GM21528 (cell line): Measurements from ENCODE around the gene ELFN1.
"Not testable (repeated sequence)": the region's sequence is repeated elsewhere in the genome, so short reads cannot be mapped to it uniquely, and the experiment has no call there.

Experiments
- ATAC-seq: cut with Tn5 transposase; IDR thresholded peaks from one replicate; pipeline ENCODE4 v1.9.1; 2021; ENCODE audit warnings: mild to moderate bottlenecking, moderate library complexity; ENCODE audit not compliant: unreplicated experiment, low FRiP score

ELFN1 gene

GRCh38 chr7:1706721-1707613, 36.9 kb downstream of the ELFN1 start:
- ATAC-seq: no peak

- no peak for ATAC-seq
Measured at GRCh38 chr7:1707756-1708595, 37.9 kb downstream of the ELFN1 start.

- no peak for ATAC-seq
Measured at GRCh38 chr7:1708596-1709251, 38.6 kb downstream of the ELFN1 start.

GRCh38 chr7:1709281-1709680, 39.2 kb downstream of the ELFN1 start:
- no peak for ATAC-seq

GRCh38 chr7:1709900-1710299, 39.8 kb downstream of the ELFN1 start:
- no peak for ATAC-seq

GRCh38 chr7:1710936-1711335, 40.9 kb downstream of the ELFN1 start:
- no peak for ATAC-seq

GRCh38 chr7:1712907-1713501, 42.9 kb downstream of the ELFN1 start:
- ATAC-seq: no peak

- no peak for ATAC-seq
Measured at GRCh38 chr7:1713502-1714484, 43.7 kb downstream of the ELFN1 start.

- ATAC-seq: no peak
Measured at GRCh38 chr7:1714583-1715330, 44.7 kb downstream of the ELFN1 start.

GRCh38 chr7:1715331-1715625, 45.2 kb downstream of the ELFN1 start:
- ATAC-seq: no peak

- ATAC-seq: no peak
Measured at GRCh38 chr7:1715671-1716074, 45.6 kb downstream of the ELFN1 start.

- no peak for ATAC-seq
Measured at GRCh38 chr7:1716263-1717094, 46.4 kb downstream of the ELFN1 start.

GRCh38 chr7:1717095-1717483, 47.0 kb downstream of the ELFN1 start:
- no peak for ATAC-seq

GRCh38 chr7:1717903-1718676, 48.0 kb downstream of the ELFN1 start:
- no peak for ATAC-seq

GRCh38 chr7:1718850-1719249, 48.8 kb downstream of the ELFN1 start:
- ATAC-seq: not testable (repeated sequence)

GRCh38 chr7:1719256-1719655, 49.2 kb downstream of the ELFN1 start:
- not testable (repeated sequence) for ATAC-seq

- no peak for ATAC-seq
Measured at GRCh38 chr7:1719913-1720312, 49.8 kb downstream of the ELFN1 start.
